ENCODE data around the gene CD74. TPM values are rescaled to one million over a fixed set of nuclear protein-coding genes. Genes with fewer than 3 reads are reported as not detected.

Gene CD74
- total RNA-seq, 1 donor from 2014 or later: 16.1 TPM

DNA sequence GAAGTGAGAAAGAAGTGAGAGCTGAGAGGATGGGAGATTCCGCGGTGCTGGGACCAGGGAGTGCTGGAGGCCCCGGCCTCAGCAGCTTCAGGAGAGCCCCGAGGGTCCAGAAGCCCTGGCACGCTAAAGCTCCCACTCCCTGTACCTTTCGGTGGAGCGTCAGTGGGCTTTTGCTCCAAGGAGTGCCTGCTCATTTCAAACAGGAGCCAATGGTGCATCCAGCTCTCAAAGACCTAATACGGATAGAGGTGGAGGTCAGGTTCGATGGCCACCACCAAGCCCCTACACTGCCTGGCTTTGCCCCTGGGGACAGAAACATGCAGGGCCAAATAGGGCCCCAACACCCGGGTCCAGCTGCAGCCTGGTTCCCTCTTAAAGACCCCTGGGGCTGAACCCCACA lies 8.2 kb downstream of the CD74 start:
- Mint-ChIP-seq H3K36me3 (peaks cover 14% of the 10 kb centered on the region), H3K4me3 (no peak overlapping the region), H3K27me3 (ENCODE audit: low read depth) (no peaks in the 10 kb centered on the region), H3K27ac (no peak overlapping the region), H3K9me3 (no peaks in the 10 kb centered on the region), H3K4me1 (no peaks in the 10 kb centered on the region)
- DNase-seq (ENCODE audit: low spot score in 2 of 2, unreplicated experiment in 2 of 2): no peak
- TF ChIP-seq, protein P1, sequence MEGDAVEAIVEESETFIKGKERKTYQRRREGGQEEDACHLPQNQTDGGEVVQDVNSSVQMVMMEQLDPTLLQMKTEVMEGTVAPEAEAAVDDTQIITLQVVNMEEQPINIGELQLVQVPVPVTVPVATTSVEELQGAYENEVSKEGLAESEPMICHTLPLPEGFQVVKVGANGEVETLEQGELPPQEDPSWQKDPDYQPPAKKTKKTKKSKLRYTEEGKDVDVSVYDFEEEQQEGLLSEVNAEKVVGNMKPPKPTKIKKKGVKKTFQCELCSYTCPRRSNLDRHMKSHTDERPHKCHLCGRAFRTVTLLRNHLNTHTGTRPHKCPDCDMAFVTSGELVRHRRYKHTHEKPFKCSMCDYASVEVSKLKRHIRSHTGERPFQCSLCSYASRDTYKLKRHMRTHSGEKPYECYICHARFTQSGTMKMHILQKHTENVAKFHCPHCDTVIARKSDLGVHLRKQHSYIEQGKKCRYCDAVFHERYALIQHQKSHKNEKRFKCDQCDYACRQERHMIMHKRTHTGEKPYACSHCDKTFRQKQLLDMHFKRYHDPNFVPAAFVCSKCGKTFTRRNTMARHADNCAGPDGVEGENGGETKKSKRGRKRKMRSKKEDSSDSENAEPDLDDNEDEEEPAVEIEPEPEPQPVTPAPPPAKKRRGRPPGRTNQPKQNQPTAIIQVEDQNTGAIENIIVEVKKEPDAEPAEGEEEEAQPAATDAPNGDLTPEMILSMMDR (IDR thresholded peaks at IDR 0.05; ENCODE audit: unreplicated experiment): no peak

DNA sequence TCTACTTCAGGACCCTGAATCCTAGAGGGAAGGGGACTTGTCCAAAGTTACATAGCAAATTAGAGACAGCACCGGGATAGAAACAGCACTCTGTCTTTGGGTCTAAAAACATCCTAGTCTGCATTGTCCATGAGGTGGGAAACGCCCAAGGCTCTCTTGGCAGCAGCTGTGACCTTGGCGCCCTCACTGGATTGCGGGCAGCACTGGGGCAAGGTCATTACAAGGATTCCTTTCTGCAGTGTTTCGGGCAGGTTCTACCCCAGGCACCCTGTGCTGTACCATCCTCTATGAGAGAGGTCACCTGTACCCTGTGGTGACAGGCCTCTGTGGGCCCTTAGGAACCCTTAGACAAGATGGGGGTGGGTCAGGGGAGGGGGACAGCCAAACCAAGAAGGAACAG lies 8.6 kb downstream of the CD74 start:
- H3K36me3 Mint-ChIP-seq: peaks cover 14% of the 10 kb centered on the region
- no peaks in the 10 kb centered on the region for H3K4me1 Mint-ChIP-seq
- TF ChIP-seq, protein P1 (IDR thresholded peaks at IDR 0.05; ENCODE audit: unreplicated experiment): no peak
- no peaks in the 10 kb centered on the region for H3K27me3 Mint-ChIP-seq (ENCODE audit: low read depth)
- DNase-seq (ENCODE audit: low spot score in 2 of 2, unreplicated experiment in 2 of 2): no peak
- no peak overlapping the region for H3K4me3 Mint-ChIP-seq
- no peak overlapping the region for H3K27ac Mint-ChIP-seq
- no peaks in the 10 kb centered on the region for H3K9me3 Mint-ChIP-seq

DNA sequence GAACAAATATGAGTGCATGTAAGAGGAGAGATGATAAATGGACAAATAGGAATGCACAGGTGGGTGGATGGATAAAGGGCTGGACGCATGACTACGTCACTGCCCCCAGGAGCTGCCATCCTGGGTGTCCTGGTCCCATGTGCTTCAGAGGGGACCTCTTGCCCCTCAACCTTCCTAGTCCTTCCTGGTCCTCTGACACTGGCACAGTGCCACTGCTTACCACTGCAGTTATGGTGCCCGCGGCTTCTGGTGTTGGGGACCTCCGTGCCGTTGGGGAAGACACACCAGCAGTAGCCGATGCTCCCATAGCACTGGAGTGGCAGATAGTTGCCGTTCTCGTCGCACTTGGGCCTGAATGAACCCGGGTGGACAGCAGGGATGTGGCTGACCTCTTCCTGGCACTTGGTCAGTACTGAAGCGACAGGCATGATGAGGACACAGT lies 9.8 kb downstream of the CD74 start:
- Mint-ChIP-seq H3K4me3 (no peak overlapping the region), H3K4me1 (no peaks in the 10 kb centered on the region), H3K27ac (no peak overlapping the region), H3K36me3 (peaks cover 21% of the 10 kb centered on the region), H3K27me3 (ENCODE audit: low read depth) (no peaks in the 10 kb centered on the region), H3K9me3 (no peaks in the 10 kb centered on the region)
- no peak for DNase-seq (ENCODE audit: low spot score in 2 of 2, unreplicated experiment in 2 of 2)
- TF ChIP-seq, protein P1 (IDR thresholded peaks at IDR 0.05; ENCODE audit: unreplicated experiment): no peak

DNA sequence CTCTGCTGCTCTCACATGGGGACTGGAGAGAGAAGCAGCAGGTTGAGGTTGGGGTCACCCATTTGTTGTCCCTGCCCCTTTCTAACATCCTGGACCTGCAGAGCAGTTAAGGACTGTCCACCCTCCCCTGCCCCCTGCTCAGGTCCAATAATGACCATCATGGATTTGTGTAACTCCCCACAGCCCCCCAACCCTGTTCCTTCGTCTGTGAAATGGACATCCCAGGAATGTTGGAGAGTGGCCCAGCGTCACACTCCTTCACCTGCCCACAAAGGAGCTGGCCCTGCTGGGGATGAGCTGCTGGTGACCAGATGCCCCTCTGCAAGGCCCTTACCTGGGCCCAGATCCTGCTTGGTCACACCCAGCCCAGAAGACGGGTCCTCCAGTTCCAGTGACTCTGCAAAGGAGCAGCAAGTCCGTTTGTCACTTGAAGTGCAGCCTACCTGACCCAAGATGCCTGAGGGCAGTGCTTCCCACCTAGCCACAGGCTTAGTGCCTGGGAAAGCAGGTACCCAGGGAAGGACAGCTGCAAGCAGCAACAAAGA lies 10.4 kb downstream of the CD74 start:
- Mint-ChIP-seq H3K4me3 (no peak overlapping the region), H3K4me1 (no peaks in the 10 kb centered on the region), H3K9me3 (no peaks in the 10 kb centered on the region), H3K27me3 (ENCODE audit: low read depth) (no peaks in the 10 kb centered on the region), H3K27ac (no peak overlapping the region), H3K36me3 (peaks cover 21% of the 10 kb centered on the region)
- no peak for DNase-seq (ENCODE audit: low spot score in 2 of 2, unreplicated experiment in 2 of 2)
- TF ChIP-seq, protein P1 (IDR thresholded peaks at IDR 0.05; ENCODE audit: unreplicated experiment): no peak

DNA sequence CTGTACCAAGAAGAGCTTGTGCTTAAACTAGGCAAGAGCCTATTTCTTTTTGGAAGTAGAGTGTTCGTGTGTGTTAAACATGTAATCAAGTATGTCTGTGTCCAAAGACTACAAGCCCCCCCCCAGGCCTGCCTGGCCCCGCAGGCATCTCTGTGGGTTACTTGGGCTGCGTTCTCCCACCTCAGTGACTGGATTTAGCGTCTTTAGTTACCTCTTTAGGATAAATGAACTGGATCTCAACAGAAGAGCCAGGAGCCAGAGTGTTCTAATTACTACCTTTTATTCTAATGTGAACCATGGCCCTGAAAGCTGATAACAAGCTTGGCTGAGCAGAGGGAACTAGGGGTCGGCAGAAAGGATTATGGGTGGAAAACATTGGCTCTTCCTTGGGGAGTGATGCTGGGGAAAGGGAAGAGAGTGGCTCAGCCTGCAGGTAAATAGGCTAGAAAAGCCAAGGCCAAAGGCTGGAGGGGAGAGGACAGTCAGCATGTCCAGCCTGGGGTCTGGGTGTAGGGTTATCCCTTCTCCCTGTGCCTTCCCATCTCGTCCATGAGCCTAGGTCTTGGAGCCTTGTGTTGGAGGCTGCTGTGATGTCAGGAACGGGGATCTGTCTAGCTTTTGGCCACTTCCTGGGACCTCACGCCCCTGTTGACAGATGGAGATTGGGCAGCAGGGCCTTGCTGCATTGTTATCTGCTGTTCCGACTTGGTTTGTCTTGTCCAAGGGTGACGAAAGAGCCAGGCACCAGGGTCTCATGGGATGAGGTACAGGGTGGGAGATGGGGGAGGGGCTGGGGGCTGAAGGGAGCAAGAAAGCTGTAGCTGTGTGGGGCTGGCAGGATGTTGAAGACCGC lies 11.1 kb downstream of the CD74 start:
- no peaks in the 10 kb centered on the region for H3K9me3 Mint-ChIP-seq
- TF ChIP-seq, protein P1 (IDR thresholded peaks at IDR 0.05; ENCODE audit: unreplicated experiment): no peak
- H3K4me3 Mint-ChIP-seq: no peak overlapping the region
- H3K27me3 Mint-ChIP-seq (ENCODE audit: low read depth): no peaks in the 10 kb centered on the region
- DNase-seq (ENCODE audit: low spot score in 2 of 2, unreplicated experiment in 2 of 2): no peak
- H3K36me3 Mint-ChIP-seq: peaks cover 22% of the 10 kb centered on the region
- H3K4me1 Mint-ChIP-seq: no peaks in the 10 kb centered on the region
- peak overlapping the region; percentile 40 for H3K27ac Mint-ChIP-seq
